SHP77 treated with DMSO at 0.1 percent for 48 hours (cell line): ENCODE data around the gene RAE1.

Experiments
- DNase-seq: peaks from one replicate; lab custom pipeline; 2025; lab: John Stamatoyannopoulos, UW

RAE1 gene

GRCh38 chr20:57400821-57401564 lies 49.9 kb downstream of the RAE1 start:
- DNase-seq, result no peak

GRCh38 chr20:57401565-57401918 lies 50.5 kb downstream of the RAE1 start:
- DNase-seq, result no peak

GRCh38 chr20:57402206-57403125 lies 51.4 kb downstream of the RAE1 start:
- DNase-seq, result no peak

DNA sequence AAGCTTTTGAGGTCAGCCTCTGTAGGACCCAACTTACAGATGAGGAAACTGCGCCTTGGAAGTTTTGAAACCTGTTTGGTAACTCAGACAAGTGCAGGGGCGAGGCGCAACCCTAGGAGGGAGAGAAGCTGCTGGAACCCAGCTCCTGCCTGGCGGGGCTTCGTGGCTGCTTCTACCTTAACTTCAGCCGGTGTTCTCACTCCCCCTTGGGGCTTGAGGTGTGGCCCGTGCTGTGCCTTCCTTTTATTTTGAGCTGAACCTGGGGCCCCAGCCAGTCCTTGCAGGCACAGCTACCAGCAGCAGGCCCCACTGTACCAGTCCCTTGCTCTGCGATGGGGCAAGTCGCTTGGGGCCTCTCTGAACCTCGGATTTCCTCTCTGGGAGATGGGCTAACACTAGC lies 52.2 kb downstream of the RAE1 start:
- DNase-seq, result no peak

- no peak for DNase-seq
Observed at GRCh38 chr20:57404006-57404405, 53.0 kb downstream of the RAE1 start.

DNA sequence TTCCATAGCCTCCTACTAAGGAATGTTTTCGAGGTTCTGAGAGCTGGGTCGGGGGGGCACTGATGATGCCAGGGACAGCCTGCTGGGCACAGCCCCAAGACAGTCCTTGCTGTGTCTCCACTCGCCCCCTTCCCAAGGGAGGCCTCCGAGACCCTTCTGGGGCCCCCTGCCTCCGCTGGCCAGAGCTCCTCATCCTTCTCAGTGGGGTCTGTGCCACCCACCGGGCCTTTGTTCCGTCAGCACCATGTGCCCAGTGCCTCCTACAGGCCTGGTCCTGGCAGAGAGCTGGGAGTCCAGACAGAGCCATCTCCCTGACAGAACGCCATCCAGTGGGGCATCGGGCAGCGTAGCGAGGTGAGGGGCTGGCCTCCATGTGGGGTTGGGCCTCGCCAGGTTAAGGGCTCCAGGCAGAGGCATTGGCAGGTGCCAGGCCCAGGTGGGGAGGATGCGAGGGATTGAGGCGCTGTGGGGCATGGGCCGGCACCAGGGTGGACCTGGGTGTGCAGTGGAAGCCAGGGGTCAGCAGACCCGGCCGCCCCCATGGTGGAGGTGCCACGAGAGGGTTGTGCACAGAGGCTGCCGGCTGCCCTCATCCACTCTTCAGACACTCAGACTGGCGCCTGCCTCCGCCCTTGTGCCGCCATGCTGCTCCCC lies 53.5 kb downstream of the RAE1 start:
- no peak for DNase-seq

- DNase-seq, result no peak
Observed at GRCh38 chr20:57405236-57406016, 54.4 kb downstream of the RAE1 start.

GRCh38 chr20:57407541-57407956 lies 56.5 kb downstream of the RAE1 start:
- DNase-seq, result no peak

DNA sequence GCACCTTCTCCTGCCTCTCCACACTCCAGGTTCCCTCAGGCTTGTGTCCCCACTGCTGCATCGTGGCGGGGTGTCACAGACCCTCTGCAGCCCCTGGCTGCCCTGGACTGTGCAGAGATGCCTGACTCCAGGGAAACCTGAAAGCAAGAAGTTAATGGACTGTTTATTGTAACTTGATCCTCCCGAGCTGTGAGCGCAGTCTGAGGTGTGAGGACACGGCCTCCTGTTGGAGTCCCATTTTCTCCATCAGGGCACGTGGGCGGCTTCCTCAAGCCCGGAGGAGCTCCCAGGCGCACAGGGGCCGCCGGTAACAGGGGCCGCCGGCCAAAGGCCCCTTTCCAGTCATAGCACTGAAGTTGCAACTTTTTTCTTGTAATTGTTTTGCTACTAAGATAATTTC lies 57.1 kb downstream of the RAE1 start:
- no peak for DNase-seq

DNA sequence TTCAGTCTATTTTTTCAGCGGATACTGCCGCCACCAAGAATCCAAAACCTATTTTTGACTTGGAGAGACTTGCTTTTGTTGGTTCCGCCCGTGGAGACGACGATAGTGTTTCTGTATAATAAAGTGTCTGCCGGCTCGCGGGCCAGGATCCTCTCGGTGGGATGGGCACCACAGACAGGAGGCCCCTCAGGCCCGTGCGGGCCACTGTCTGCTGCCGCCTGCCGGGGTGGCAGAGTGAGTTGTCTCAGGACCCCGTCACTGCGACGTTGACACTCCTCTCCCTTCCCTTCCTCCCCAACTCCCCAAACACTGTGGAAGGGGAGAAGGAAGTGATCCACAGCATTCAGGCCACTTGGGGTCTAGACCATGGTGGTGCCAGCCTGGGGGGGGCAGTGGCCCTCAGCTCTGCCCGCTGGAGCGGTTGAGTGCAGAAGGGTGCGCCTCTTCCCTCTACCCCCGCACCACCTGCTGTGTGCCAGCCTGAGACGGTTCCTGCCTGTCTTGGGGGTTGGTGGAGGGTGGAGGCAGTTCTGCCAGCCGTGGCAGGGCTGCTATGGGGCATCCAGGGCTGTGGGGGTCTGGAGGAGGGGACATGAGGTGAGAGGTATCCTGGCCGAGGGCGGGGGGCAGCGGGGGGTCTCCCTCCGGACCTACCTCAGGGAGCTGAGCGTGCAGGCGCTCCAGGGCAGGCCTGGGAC lies 57.6 kb downstream of the RAE1 start:
- no peak for DNase-seq

GRCh38 chr20:57409316-57409671 lies 58.2 kb downstream of the RAE1 start:
- DNase-seq, result no peak

- no peak for DNase-seq
Observed at GRCh38 chr20:57409672-57410397, 58.8 kb downstream of the RAE1 start.

GRCh38 chr20:57410398-57410920 lies 59.4 kb downstream of the RAE1 start:
- DNase-seq, result no peak

DNA sequence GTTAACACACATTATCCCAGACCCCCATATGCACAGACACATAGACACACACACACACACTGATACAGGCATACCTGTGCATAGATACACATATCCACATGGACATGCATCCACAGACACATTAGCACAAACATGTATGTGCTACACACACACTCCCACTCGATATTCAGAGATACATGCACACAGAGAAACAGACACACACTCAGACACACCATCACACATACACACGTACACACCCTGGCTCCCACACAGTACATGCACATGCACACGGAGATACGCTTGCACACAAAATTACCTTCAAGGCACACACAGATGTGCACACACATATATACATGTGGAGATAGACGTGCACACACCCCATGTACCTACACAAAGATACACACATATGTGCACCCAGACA lies 59.9 kb downstream of the RAE1 start:
- no peak for DNase-seq

DNA sequence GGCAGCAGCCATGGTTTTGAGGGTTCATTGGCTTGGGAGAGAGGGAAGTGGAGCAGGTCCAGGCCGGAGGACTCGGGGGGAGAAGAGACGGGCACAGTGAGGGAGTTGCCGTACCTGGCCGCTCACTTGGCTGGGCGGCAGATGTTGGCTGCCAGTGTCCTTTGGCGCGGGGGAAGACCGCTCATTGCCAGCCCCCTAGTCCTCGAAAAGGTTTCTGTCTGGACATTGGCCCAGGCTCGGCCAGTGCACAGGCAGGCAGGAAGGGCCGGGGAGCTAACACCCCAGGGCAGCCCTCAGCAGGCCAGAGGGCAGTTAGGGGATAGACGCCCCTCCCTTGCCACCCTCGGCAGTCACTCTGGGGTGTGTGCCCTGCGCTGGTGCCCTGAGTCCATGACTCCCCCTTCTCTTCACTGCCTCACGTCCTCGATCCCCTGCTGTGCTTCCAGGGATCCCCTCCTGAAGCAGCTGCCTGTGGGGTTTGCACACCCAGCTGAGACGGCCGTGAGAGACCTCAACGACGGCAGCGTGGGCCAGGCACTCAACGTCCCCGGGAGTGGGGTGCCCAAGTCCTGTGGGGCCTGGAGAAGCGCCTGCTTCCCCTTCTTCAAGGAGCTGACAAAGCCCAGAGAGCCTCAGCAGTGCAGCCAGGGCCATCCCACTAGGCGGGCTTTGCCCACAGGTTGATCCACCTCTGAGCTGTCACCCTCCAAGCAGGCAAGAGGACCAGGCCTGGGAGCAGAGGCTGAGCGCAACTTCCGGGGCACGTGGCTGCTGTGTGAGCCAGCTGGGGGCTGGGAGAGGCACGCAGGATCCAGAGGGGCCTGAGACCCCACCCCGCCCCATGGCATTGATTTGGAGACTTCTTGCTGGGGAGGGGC lies 60.6 kb downstream of the RAE1 start:
- no peak for DNase-seq

GRCh38 chr20:57412347-57413029 lies 61.4 kb downstream of the RAE1 start:
- DNase-seq, result no peak

- no peak for DNase-seq
Observed at GRCh38 chr20:57413986-57414385, 62.9 kb downstream of the RAE1 start.

GRCh38 chr20:57414867-57415592 lies 64.0 kb downstream of the RAE1 start:
- no peak for DNase-seq
